Measurements from ENCODE around the gene DOC2A.
"Not testable (repeated sequence)": the region's sequence is repeated elsewhere in the genome, so short reads cannot be mapped to it uniquely, and the experiment has no call there.

The DOC2A gene

DNA sequence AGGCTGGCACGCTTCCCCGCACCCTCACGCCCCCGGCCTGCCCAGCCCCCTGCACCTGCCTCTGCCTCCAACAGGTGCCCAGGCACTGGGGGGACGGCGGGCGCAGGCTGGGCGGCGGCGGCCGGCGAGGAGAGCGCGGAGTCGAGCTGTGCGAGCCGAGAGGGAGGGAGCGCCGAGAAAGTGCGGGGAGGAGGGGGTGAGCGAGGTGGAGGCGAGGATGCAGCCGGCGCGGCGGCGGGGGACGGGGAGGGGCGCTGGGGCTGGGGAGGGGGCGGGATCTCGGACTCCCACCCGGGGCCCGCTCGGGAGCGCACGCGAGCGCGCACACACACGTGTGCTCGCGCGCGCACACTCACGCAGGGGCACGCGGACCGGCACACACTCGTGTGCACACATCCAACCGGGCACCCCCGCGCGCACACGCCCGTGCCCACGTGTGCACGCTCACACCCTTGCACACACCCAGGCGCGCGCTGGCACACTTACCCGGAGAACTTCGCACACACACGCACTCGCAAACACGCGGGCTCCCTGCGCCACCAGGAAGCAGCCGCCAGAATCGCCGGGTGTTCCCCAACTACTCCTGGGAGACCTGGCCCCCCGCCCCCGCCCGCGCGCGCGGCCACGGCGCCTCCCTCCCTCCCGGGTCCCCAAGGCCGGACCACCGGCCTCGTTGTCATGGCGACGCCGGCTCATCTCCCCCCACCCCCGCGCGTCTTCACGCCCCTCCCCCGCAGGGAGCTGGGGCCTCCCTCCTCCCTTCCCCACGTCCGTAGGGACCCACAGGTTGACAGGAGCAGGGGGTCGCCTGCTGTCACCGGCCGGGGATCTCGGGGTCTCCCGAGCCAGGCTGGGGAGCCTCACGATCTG lies at the start of gene DOC2A:
Gene DOC2A, minus strand, starts transcription at position 184 of the 870 bp plus-strand sequence. CDS start 805 bp downstream, outside the sequence.
- FAIRE-seq: no peak

DNA sequence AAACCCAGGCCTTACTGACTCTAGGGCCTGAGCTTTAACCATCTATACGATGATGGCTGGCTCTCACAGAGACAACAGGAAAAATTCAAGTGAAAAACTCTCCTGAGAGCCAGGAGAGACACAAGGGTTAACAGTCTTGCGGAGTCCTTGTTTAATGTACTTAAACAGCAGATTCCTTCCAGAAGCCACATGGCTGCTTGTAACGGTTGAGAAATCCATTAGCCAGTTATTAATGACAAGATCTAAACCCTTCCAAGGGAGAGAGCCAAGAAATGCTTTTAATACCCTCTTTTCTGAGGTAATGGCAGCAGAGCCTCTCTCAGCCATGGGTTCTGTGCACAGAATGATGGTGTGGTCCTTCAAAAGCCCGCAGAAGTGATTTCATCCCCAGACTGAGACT lies 49.5 kb upstream of the DOC2A start:
- no peak for FAIRE-seq

DNA sequence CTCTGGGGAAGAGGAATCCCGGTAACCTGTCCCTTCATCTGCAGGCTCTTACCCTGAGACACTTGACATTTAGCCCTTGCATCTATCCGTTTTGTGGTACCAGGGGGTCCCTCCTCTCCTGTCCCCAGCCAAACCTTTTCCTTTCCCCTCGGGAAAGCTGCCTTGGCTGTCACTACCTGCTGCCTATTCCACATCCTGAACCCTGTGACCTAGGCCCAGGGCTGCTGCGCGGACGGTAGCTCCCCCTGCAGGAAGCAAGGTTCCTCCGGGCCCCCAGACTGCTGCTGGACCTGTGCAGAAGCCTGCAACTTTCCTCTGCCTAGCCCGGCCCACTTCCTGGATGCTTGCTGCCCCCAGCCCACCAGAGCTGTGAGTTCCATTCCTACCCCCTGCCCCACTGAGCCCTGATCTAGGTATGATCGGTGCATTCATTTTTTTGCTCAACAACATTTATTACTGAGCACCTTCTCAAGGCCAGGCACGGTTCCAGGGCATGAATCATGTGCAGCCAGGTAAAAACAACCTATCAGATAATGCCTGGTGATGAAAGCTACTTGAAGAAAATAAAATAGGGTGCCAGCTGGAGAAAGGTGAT lies 44.2 kb upstream of the DOC2A start:
- FAIRE-seq: no peak

DNA sequence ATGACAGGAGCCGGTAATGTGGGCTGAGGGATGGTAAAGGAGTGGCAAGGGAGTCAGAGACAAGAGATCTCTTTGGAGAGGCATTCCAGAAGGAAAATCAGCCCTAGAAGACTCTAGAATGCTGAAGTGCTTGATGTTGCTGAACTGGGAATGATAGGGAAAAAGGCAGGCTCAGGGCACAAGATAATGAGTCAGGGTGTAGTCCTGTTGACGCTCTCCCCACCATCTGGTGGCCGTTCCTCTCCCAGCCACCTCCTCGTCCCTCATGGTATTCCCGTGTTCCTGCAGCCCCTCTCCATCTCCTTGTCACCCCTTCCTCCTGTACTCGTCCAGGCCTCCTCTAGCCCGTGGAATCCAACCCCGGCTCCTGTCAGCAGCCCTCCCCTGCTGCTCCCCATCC lies 43.6 kb upstream of the DOC2A start:
- FAIRE-seq: no peak

DNA sequence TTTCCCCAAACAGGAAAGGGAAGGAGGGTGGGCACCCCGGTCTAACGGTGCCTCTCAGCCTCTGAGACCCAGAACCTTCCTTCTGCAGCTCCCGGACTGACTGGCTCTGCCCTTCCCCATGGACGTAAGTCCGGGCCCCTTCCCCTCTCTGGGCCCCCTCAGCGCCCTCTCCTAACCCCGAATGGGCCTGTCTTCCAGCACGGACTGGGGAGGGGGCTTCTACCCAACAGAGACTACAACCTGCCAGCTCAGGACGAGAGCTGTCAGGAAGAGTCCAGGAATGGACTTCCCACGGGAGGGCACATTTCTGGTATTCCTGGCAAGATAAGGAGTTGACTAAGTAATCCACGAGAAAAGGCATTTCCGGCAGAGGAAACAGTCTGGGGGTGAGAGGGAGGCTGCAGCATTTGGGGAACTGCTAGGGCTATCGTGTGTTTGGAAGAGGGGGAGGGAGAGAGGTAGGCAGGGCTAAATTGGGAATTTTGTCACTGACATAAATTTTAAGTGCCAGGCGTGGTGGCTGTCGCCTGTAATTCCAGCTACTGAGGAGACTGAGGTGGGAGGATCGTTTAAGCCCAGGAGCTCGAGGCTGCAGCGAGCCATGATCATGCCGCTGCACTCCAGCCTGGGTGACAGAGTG lies 42.7 kb upstream of the DOC2A start:
- FAIRE-seq: no peak

DNA sequence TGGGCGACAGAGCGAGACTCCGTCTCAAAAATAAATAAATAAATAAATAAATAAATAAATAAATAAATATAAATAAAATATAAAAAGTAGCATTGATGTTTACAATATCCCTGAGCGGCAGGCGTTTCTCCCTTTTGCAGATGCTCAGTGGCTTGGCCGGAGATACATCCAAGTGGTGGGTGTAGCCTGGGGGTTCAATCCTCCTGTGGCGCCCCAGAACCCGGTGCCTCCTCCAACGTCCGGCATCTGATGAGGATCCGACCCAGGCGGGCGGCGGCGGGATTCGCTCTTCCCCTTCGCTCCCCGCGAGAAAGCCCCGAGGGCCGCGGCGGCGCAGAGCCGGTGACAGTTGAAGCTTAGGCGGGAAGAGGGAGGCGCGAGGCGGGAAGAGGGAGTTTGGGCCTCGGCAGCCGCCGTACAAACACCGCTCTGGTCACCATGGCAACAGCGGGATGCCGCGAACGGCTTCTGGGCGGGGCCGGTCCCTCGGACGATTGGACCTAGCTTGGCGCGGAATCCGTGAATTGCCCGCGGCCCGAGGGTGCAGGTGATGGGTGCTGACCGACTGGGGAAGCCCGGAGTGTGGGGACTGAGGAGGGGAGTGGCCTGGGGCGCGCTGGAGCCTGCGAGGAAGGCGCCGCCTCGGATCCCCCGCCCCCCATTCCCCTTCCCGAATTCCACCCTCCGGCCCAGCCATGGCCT lies 42.0 kb upstream of the DOC2A start:
- FAIRE-seq: no peak

DNA sequence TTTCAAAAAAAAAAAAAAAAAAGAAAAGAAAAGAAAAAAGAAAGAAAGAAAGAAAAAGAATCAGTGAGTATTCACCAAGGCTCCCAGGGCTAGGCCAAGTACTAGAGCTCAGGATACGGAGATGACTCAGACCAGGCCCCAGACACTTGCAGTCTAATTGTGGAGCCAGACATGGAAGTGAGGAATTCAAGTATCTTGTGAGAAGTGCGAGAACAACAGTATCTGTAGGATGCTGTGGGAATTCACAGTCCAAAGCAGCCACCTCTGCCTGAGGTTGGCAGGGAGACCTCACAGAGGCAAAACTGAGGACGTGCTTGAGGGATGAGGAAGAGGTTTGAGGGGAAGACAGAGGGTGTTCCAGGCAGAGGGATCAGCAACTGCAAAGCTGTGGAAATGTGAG lies 40.7 kb upstream of the DOC2A start:
- no peak for FAIRE-seq

DNA sequence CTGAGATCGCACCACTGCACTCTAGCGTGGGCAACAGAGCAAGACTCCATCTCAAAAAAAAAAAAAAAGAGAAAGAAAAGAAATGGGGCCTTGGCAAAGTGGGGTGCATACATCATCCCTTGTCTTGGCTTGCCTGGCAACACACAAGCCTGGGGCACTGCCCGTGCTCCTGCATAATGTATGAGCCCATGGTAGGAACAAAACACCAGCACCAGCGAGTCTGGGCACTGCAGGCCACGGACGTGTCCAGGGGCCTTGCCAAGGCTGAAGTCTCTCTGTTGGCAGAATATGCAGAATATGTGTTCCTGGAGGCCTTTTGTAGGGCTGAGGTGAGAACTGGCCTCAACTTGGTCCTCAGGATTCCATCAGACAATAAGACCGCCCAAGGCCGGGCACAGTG lies 39.0 kb upstream of the DOC2A start:
- FAIRE-seq: no peak

DNA sequence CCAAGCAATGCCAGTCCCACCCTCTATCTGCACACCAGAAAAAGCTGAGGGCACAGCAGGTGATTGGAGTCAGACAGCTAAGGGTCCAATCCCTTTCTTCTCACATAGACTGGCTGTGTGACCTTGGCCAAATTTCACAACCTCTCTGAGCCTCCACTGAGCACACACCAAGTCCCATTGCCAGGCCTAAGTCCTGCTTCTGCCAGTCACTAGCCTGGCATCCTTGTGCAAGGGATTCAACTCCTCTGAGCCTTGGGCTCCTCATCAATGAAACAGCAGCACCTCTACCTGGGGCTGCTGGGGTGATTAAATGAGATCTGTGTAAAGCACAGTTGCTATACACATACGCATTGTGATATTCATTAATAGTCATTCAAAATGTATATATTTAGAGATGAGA lies 35.8 kb upstream of the DOC2A start:
- FAIRE-seq: no peak

DNA sequence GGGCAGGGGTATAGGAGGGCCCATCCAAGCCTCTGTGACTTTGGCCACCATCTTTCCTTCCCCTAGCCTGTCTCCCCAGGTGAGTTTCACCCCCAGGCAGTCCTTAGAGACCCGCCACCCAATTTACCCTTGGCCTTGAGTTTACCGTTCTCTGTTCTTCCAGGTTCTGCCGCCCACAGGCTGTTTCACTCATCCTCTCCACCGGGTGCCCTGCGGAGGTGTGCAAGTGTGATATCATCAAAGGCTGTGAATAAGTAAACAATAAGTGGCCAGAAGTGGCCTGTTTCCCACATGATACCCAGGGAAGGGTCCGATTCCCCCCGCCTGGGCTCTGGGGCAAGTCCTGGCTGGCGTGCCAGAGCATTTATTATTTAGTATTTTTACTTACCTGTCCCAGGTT lies 35.4 kb upstream of the DOC2A start:
- no peak for FAIRE-seq

DNA sequence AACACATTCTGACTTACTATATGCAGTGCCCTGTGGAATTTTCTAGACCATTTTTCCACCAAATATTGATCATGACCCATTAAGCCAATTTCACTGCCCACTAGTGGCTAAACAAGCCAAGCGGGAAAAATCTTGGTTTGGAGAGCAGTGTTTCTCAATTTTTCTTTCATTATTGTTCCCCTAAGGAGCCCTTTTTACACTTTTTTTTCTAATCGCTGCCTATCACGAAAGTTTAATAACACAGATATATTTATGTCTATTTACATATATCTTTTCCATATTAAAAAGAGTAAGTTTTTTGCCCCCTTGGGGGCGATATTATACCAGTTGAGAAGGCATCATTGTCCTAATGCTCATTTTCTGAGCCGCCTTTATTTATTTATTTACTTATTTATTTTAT lies 31.0 kb upstream of the DOC2A start:
- no peak for FAIRE-seq

DNA sequence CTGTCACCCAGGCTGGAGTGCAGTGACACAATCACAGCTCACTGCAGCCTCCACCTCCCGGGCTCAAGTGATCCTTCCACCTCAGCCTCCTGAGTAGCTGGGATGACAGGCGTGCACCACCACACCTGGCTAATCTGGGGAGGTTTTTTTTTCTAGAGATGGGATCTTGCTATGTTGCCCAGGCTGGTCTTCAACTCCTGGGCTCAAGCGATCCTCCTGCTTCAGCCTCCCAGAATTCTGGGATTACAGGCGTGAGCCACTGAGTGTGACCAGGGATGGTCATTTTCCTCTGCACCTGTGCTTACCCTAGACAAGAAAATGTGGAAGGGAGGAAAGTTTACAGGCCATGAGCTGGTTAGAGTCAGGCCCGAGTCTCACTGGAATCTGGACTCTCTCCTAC lies 29.9 kb upstream of the DOC2A start:
- not testable (repeated sequence) for FAIRE-seq

DNA sequence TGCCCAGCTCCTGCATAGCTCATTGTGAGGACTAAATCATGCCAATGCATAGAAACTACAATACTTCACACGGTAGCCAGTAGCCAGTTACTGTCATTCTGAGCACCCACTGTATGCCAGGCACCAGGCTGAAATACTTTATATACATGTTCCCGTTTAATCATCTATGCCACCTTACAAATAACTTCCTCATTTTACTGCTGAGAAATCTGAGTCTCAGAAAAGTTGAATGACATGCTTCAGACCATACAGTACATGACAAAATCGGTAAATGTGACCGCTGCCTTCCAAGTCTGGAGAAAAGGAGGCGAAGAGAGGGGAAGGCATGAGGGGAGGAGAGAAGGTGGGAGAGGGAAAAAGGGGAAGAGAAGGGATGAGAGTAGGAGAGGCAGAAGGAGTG lies 29.4 kb upstream of the DOC2A start:
- FAIRE-seq: no peak

DNA sequence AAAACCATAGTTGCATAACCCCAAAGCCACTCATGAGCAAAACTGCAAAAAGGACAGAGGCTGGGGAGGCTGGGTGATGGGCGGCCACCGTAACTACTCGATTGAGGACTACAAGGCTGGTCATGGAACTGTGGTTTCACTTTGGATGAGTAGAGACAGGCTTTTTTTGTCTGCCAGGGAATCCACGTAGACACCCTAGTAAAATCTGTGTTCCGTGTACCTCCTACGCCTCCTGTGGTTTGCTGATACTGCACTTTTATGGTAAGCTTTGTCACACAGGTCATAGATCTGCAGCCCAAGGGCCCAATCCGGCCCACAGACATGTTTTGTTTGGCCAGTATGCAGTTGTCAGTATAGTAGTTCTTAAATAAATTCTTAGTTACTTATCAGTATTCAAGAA lies 22.4 kb upstream of the DOC2A start:
- no peak for FAIRE-seq

DNA sequence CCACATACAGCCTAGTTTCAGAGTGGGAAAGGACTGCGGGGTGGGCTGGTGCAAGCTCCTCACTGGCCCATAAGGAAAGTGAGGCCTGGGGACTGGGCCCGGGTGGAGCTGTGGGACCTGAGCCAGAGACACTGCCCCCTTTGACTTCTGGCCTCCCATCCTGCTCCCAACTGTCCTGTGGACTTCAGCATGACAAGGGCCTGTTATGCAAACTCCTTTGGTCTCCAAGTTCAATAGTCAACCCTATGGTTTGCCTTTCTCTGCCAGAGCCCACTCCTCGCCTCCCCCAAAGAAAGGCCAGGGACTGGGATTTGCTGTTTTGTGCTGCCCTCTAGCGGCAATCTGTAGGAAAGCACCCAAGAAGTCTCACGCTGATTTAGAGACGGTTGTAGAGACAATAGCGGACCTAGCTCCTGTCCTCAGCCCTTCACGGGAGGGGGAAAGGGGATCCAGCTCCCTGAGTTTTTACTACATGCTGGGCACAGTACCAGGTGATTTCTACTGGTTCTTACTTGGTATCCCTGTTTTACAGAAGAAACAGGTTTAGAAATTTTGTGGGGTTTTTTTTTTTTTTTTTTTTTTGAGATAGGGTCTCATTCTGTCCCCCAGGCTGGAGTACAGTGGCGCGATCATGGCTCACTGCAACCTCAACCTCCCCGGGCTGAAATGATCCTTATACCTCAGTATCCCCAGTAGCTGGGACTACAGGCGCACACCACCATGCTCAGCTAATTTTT lies 21.4 kb upstream of the DOC2A start:
- FAIRE-seq: no peak

DNA sequence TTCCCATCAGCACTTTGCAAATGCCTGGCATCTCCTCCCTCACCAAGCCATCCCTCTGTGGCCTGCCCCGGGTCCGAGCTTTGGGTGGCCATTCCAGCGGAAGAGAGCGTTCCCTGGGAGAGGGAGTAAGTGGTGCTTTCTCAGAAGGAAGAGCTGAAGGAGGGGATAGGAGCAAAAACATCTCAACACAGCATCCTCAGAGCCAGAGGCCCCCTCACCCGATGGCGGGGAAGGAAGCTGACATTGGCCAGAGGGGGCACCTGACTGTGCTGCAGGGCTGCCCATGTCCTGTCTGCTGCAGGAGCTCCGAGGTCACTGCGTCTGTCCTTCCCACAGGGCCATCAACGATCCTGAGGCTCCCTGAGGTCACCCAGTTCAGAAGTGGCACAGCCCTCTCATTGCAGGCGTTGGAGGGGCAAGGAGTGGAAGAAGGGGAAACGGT lies 20.7 kb upstream of the DOC2A start:
- FAIRE-seq: no peak

DNA sequence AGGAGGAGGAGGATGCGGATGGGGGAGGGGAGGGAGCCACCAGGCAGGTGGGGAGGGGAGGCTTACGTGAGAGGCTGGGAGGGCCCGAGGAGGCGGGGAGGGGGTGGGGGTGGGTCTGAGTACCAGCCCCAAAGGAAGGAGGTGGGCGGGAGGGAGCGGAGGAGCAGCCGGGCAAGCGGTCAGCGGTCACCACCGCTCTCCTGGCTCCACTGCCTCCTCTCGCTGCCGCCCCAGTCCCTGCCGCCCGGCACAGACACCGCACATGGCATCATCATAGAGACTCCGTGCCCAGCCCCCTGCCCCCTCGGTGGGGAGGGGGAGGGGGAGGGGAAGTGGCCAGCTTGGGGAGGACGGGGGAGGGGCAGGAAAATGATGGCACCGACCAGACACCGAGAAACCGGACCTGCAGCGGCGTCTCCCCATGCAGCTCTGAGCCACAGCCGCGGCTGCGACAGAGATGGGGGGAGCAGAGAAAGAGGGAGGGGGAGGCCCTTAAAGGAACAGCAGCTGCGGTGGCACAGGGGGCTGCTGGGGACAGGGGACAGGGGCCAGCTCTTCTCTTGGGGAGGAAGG lies 20.1 kb upstream of the DOC2A start, which contains the start of gene TLCD3B:
Gene TLCD3B, minus strand, starts transcription at position 431 of the 573 bp plus-strand sequence. CDS start 744 bp downstream, outside the sequence.
- no peak for FAIRE-seq

DNA sequence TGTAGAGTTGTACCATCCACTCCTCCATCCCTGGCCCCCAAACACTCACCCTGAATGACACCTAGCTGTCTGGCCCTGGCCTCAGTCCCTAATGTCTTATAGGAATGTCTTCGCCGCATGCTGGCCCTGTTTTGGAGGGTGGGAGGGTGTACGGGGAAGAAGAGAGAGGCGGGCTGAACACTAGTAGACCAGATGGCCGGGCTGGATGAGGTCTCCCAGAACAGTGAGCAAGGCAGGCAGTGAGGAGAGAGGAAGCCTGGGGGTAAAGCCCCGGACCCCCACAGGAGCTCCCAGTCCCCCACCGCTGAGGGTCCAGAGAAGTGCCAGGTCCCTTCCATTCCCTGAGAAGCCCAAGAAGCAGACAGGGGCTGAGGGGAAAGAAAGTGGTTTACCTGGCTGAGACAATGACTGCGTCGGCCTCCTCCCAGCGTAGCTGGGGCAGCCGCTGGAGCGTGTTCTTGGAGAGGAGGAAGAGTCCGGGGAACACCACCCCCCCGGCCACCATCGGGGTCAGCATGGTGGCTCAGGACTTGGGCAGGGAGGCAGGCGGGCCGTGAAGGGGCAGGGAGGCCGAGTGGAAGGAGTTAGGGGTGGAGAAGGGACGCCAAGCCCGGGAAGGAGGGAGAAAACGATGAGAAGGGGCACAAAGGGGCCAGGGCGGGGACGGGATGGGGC lies 19.3 kb upstream of the DOC2A start:
- FAIRE-seq: no peak

DNA sequence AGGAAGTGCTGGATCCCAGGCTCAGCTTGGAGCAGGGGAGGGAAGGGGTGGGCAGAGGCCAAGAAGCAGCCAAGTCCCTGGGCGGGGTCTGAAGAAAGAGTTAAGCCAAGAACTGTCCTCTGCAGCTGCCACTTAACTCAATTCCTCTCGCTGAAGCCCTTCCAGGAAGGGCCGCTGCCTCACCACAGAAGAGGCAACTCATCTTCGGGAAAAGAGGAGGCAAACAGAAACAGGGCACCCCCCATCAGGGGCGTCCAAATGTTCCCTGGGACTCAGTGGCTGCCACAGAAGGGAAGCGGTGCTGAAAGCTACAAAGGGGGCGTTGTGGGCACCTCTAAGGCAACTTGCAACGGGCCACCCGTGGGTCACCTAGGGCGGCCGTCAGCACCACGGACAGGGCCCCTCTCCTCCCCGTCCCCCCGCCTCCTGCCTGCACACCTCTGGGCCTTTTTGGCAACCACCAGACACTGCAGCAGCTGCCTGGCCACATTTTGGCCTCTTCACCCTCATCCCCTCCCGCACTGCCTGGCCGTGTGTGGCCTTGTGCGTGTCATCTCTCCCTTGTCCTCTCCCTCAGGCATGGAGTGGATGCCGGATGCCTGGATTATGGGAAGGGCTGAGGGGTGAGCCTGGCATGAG lies 17.7 kb upstream of the DOC2A start:
- FAIRE-seq: no peak

DNA sequence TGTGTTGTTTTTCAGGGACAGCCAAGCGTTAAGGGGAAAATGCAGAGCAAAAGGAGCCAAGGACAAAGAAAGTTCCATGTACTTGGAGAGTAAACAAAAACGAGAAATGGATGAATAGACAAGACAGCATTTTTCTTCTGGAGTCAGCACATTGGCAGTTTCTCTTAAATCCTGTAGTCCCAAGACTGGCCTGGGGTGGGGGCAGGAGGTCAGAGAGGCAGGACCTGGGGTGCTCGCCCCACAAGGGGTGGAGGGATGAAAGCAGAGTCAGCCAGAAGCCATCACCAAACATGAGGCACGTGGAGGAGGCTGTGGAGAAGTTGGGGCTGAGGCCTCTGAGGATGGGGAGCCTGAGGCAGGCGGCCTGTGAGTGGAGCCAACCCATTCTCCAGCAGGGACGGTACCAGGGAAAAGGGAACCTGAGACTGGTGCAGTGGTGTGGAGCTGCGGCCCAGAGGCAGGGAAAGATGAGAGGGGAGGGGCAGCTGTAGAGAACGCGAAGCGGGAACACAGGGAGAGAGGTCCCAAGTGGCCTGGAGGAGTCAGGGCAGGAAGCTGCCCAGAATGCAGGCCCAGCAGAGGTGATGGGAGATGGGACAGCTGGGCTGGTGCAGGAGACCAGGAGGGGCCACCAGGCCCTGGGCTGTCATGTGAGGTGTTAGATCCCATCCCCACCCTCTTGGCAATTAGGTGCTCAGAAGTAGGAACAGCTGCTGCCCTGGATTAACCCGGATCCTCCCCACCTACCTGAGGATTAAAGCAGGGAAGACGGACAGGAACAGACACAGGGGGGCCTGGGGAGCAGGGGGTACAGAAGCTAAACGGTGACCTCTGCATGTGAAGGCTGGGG lies 17.0 kb upstream of the DOC2A start:
- FAIRE-seq: no peak
